Gastrocnemius medialis (tissue), 4 donors: ENCODE data around the gene KCNQ4.

Experiments used
- CTCF ChIP-seq, 5 experiments: fragments of 450-650 bp in 3 of 5; fragments of 200-600 bp in 2 of 5; sonication (generic) in 2 of 5; IDR thresholded peaks in 4 of 5; conservative IDR thresholded peaks in 1 of 5; 1 replicate in 4 of 5; 2 replicates in 1 of 5; pipeline ENCODE4 v1.5.1; 2016 to 2019; ENCODE audit warnings: antibody characterized with exemption in 5 of 5, mild to moderate bottlenecking in 3 of 5, moderate library complexity in 3 of 5
- POLR2A ChIP-seq, 2 donors: fragments of 450-650 bp; IDR thresholded peaks; one replicate each; pipeline ENCODE4 v1.6.1; 2017; ENCODE audit warnings: antibody characterized with exemption in 2 of 2, mild to moderate bottlenecking in 2 of 2, moderate library complexity in 2 of 2

GRCh38 chr1:40839943-40840335 is 56.4 kb downstream of the KCNQ4 start:
- no peak for TF ChIP-seq CTCF (IDR thresholded peaks at IDR 0.05 in 4 of 5, conservative IDR thresholded peaks at IDR 0.05 in 1 of 5)
- no peak for TF ChIP-seq POLR2A (IDR thresholded peaks at IDR 0.05)
